SK-N-MC (cell line): Measurements from ENCODE around the gene C9.

Experiments used
- EZH2 ChIP-seq: fragments of 200-600 bp; sonication (generic); IDR thresholded peaks from one replicate; pipeline ENCODE4 v1.6.1; 2017; ENCODE audit warnings: antibody characterized with exemption
- POLR2AphosphoS5 ChIP-seq: IDR thresholded peaks from 2 replicates; pipeline ENCODE4 v1.6.1; 2012; ENCODE audit warnings: mild to moderate bottlenecking, low read depth, low read length, borderline replicate concordance

- TF ChIP-seq POLR2AphosphoS5 = no peak
- TF ChIP-seq EZH2 = no peak
Measured at GRCh38 chr5:39353717-39354399, 10.4 kb downstream of the C9 start.
